ENCODE data around the gene AK5. TPM values are rescaled to one million over a fixed set of nuclear protein-coding genes. Genes with fewer than 3 reads are reported as not detected.
"Not testable (repeated sequence)": the region's sequence is repeated elsewhere in the genome, so short reads cannot be mapped to it uniquely, and the experiment has no call there.

The AK5 gene
- total and polyA plus RNA-seq, 5 donors from 2014 or later = 7.3 to 22.5 (median 9.7) TPM

- H3K27me3 ChIP-seq (ENCODE audit: control insufficient read depth, insufficient read depth, low read length); H3K27ac Mint-ChIP-seq; H3K4me3 Mint-ChIP-seq; ATAC-seq (ENCODE audit: low read depth in 2 of 2); H3K36me3 ChIP-seq (ENCODE audit: control insufficient read depth, insufficient read depth, low read length); DNase-seq; H3K9me3 ChIP-seq (ENCODE audit: control insufficient read depth in 2 of 2, low read length in 2 of 2); H3K9me3 Mint-ChIP-seq; H3K4me3 ChIP-seq (ENCODE audit: low read depth, low read length); H3K27ac ChIP-seq (ENCODE audit: insufficient read depth, low read length, poor library complexity, severe bottlenecking): not testable (repeated sequence)
- Mint-ChIP-seq H3K27me3 (peaks cover 40% of the 10 kb centered on the region), H3K4me1 (peaks cover 6 to 37% (median 25%) of the 10 kb centered on the region in 4 donors), H3K36me3 (peaks cover 27% of the 10 kb centered on the region)
- H3K4me1 ChIP-seq (ENCODE audit: control insufficient read depth, insufficient read depth, low read length, poor library complexity, severe bottlenecking) = peaks cover 11% of the 10 kb centered on the region
These were observed 127.1 kb downstream of the AK5 start for GRCh38 chr1:77408933-77409332.

- Mint-ChIP-seq H3K4me3 (peak overlapping the region in 1 of 4 donors; percentile 72), H3K36me3 (peaks cover 37% of the 10 kb centered on the region), H3K27ac (peak overlapping the region in 2 of 3 donors; percentile 74 to 81)
These were observed 130.4 kb downstream of the AK5 start for GRCh38 chr1:77412069-77412819.

GRCh38 chr1:77412820-77413530 is 131.2 kb downstream of the AK5 start:
- no peak overlapping the region for H3K27ac ChIP-seq (ENCODE audit: insufficient read depth, low read length, poor library complexity, severe bottlenecking)

More at GRCh38 chr1:77412069-77412819, 130.4 kb downstream of the AK5 start:
- Mint-ChIP-seq H3K4me1 (peaks cover 8 to 31% (median 27%) of the 10 kb centered on the region in 4 donors), H3K27me3 (peaks cover 41% of the 10 kb centered on the region), H3K9me3 (peaks cover 0 to 8% (median 1%) of the 10 kb centered on the region in 7 donors)
- H3K9me3 ChIP-seq (ENCODE audit: control insufficient read depth in 2 of 2, low read length in 2 of 2) = peaks cover 0 to 3% of the 10 kb centered on the region in 2 experiments
- ATAC-seq (ENCODE audit: low read depth in 2 of 2) = no peak
- no peak overlapping the region for H3K4me3 ChIP-seq (ENCODE audit: low read depth, low read length)
- no peak overlapping the region for H3K27ac ChIP-seq (ENCODE audit: insufficient read depth, low read length, poor library complexity, severe bottlenecking)
- DNase-seq = no peak
- H3K36me3 ChIP-seq (ENCODE audit: control insufficient read depth, insufficient read depth, low read length) = no peaks in the 10 kb centered on the region
- H3K4me1 ChIP-seq (ENCODE audit: control insufficient read depth, insufficient read depth, low read length, poor library complexity, severe bottlenecking) = peaks cover 18% of the 10 kb centered on the region
- H3K27me3 ChIP-seq (ENCODE audit: control insufficient read depth, insufficient read depth, low read length) = peaks cover 2% of the 10 kb centered on the region

GRCh38 chr1:77413541-77414335 is 131.9 kb downstream of the AK5 start:
- Histone ChIP-seq H3K4me3 (ENCODE audit: low read depth, low read length) (peak overlapping the region; percentile 46), H3K27ac (ENCODE audit: insufficient read depth, low read length, poor library complexity, severe bottlenecking) (no peak overlapping the region), H3K9me3 (ENCODE audit: control insufficient read depth in 2 of 2, low read length in 2 of 2) (peaks cover 0 to 3% of the 10 kb centered on the region in 2 experiments), H3K27me3 (ENCODE audit: control insufficient read depth, insufficient read depth, low read length) (peaks cover 2% of the 10 kb centered on the region), H3K36me3 (ENCODE audit: control insufficient read depth, insufficient read depth, low read length) (no peaks in the 10 kb centered on the region), H3K4me1 (ENCODE audit: control insufficient read depth, insufficient read depth, low read length, poor library complexity, severe bottlenecking) (peaks cover 18% of the 10 kb centered on the region)
- ATAC-seq (ENCODE audit: low read depth in 2 of 2) (peak in 1 of 2 donors; percentile 31), DNase-seq (peak in 1 of 3 donors; percentile 32)
- H3K36me3 Mint-ChIP-seq = peaks cover 47% of the 10 kb centered on the region
- peak overlapping the region in 3 of 4 donors; percentile 6 to 82 (median 72) for H3K4me3 Mint-ChIP-seq
- peak overlapping the region; percentile 48 to 81 (median 50) for H3K27ac Mint-ChIP-seq
- H3K9me3 Mint-ChIP-seq = peaks cover 0 to 11% (median 0%) of the 10 kb centered on the region in 7 donors
- H3K27me3 Mint-ChIP-seq = peaks cover 39% of the 10 kb centered on the region
- H3K4me1 Mint-ChIP-seq = peaks cover 8 to 34% (median 28%) of the 10 kb centered on the region in 4 donors

More at GRCh38 chr1:77412820-77413530, 131.2 kb downstream of the AK5 start:
- Histone ChIP-seq H3K4me1 (ENCODE audit: control insufficient read depth, insufficient read depth, low read length, poor library complexity, severe bottlenecking) (peaks cover 18% of the 10 kb centered on the region), H3K27me3 (ENCODE audit: control insufficient read depth, insufficient read depth, low read length) (peaks cover 2% of the 10 kb centered on the region), H3K4me3 (ENCODE audit: low read depth, low read length) (peak overlapping the region; percentile 46), H3K9me3 (ENCODE audit: control insufficient read depth in 2 of 2, low read length in 2 of 2) (peaks cover 0 to 3% of the 10 kb centered on the region in 2 experiments), H3K36me3 (ENCODE audit: control insufficient read depth, insufficient read depth, low read length) (no peaks in the 10 kb centered on the region)
- ATAC-seq (ENCODE audit: low read depth in 2 of 2) (peak in 1 of 2 donors; percentile 28), DNase-seq (no peak)
- Mint-ChIP-seq H3K36me3 (peaks cover 41% of the 10 kb centered on the region), H3K4me3 (peak overlapping the region in 2 of 4 donors; percentile 72 to 82), H3K27me3 (peaks cover 42% of the 10 kb centered on the region), H3K27ac (peak overlapping the region; percentile 48 to 81 (median 81)), H3K9me3 (peaks cover 0 to 9% (median 0%) of the 10 kb centered on the region in 7 donors), H3K4me1 (peaks cover 8 to 33% (median 26%) of the 10 kb centered on the region in 4 donors)

GRCh38 chr1:77415579-77415978 is 133.8 kb downstream of the AK5 start:
- Mint-ChIP-seq H3K4me3 (no peak overlapping the region), H3K27me3 (peaks cover 32% of the 10 kb centered on the region), H3K4me1 (peaks cover 18 to 49% (median 40%) of the 10 kb centered on the region in 4 donors), H3K27ac (no peak overlapping the region), H3K36me3 (peaks cover 48% of the 10 kb centered on the region), H3K9me3 (peaks cover 0 to 4% (median 0%) of the 10 kb centered on the region in 7 donors)
- DNase-seq = no peak
- peaks cover 20% of the 10 kb centered on the region for H3K4me1 ChIP-seq (ENCODE audit: control insufficient read depth, insufficient read depth, low read length, poor library complexity, severe bottlenecking)
- H3K4me3 ChIP-seq (ENCODE audit: low read depth, low read length) = no peak overlapping the region
- no peaks in the 10 kb centered on the region for H3K36me3 ChIP-seq (ENCODE audit: control insufficient read depth, insufficient read depth, low read length)
- no peak overlapping the region for H3K27ac ChIP-seq (ENCODE audit: insufficient read depth, low read length, poor library complexity, severe bottlenecking)
- H3K27me3 ChIP-seq (ENCODE audit: control insufficient read depth, insufficient read depth, low read length) = peaks cover 2% of the 10 kb centered on the region
- no peak for ATAC-seq (ENCODE audit: low read depth in 2 of 2)
- H3K9me3 ChIP-seq (ENCODE audit: control insufficient read depth in 2 of 2, low read length in 2 of 2) = no peaks in the 10 kb centered on the region

GRCh38 chr1:77416692-77417450 is 135.1 kb downstream of the AK5 start:
- Histone ChIP-seq H3K36me3 (ENCODE audit: control insufficient read depth, insufficient read depth, low read length) (no peaks in the 10 kb centered on the region), H3K27me3 (ENCODE audit: control insufficient read depth, insufficient read depth, low read length) (peaks cover 2% of the 10 kb centered on the region), H3K4me3 (ENCODE audit: low read depth, low read length) (no peak overlapping the region), H3K9me3 (ENCODE audit: control insufficient read depth in 2 of 2, low read length in 2 of 2) (no peaks in the 10 kb centered on the region), H3K27ac (ENCODE audit: insufficient read depth, low read length, poor library complexity, severe bottlenecking) (no peak overlapping the region), H3K4me1 (ENCODE audit: control insufficient read depth, insufficient read depth, low read length, poor library complexity, severe bottlenecking) (peaks cover 33% of the 10 kb centered on the region)
- peak overlapping the region in 1 of 3 donors; percentile 5 for H3K27ac Mint-ChIP-seq
- H3K9me3 Mint-ChIP-seq = peaks cover 0 to 4% (median 0%) of the 10 kb centered on the region in 7 donors
- ATAC-seq (ENCODE audit: low read depth in 2 of 2) (no peak), DNase-seq (no peak)
- H3K4me3 Mint-ChIP-seq = no peak overlapping the region
- peaks cover 54% of the 10 kb centered on the region for H3K36me3 Mint-ChIP-seq
- H3K4me1 Mint-ChIP-seq = peaks cover 18 to 62% (median 52%) of the 10 kb centered on the region in 4 donors
- peaks cover 20% of the 10 kb centered on the region for H3K27me3 Mint-ChIP-seq
